Lung (tissue), 12 donors: ENCODE data around the gene LTF. TPM values are rescaled to one million over a fixed set of nuclear protein-coding genes. Genes with fewer than 3 reads are reported as not detected.

Experiments
- ATAC-seq: fragments of 200-7000 bp; cut with Tn5 transposase; one replicate; pipeline ENCODE4 v1.9.1; 2020; ENCODE audit warnings: moderate number of reproducible peaks; ENCODE audit not compliant: insufficient read depth, low FRiP score
- DNase-seq, 3 donors: peaks; one replicate each; pipeline ENCODE4 v3.0.0-alpha.2; 2013 to 2017
- H3K27ac ChIP-seq, 2 donors: one replicate each; pipeline ENCODE4 v1.5.1; 2013; ENCODE audit warnings: mild to moderate bottlenecking in 2 of 2, moderate library complexity in 2 of 2, control low read depth in 1 of 2, inconsistent platforms in 1 of 2, low read depth in 1 of 2, low read length in 1 of 2
- H3K27me3 ChIP-seq, 3 donors: one replicate each; pipeline ENCODE4 v1.5.1; 2013; ENCODE audit warnings: low read length in 2 of 3; ENCODE audit not compliant: control insufficient read depth in 3 of 3, insufficient read depth in 3 of 3
- H3K36me3 ChIP-seq, 4 donors: one replicate each; pipeline ENCODE4 v1.5.1; 2013; ENCODE audit warnings: low read length in 4 of 4, mild to moderate bottlenecking in 1 of 4, moderate library complexity in 1 of 4; ENCODE audit not compliant: control insufficient read depth in 4 of 4, insufficient read depth in 4 of 4
- H3K4me1 ChIP-seq, 5 donors: one replicate each; pipeline ENCODE4 v1.5.1; 2013; ENCODE audit warnings: low read length in 5 of 5, mild to moderate bottlenecking in 2 of 5, moderate library complexity in 1 of 5; ENCODE audit not compliant: control insufficient read depth in 5 of 5, insufficient read depth in 5 of 5
- H3K4me3 ChIP-seq: one replicate; pipeline ENCODE4 v1.5.1; 2013; ENCODE audit warnings: mild to moderate bottlenecking, control low read depth, moderate library complexity
- H3K9ac ChIP-seq, 2 donors: one replicate each; pipeline ENCODE4 v1.5.1; 2013; ENCODE audit warnings: low read length in 2 of 2, control low read depth in 1 of 2; ENCODE audit not compliant: insufficient read depth in 1 of 2
- H3K9me3 ChIP-seq, 4 donors: one replicate each; pipeline ENCODE4 v1.5.1; 2013; ENCODE audit warnings: low read length in 3 of 4, mild to moderate bottlenecking in 1 of 4, moderate library complexity in 1 of 4; ENCODE audit not compliant: control insufficient read depth in 4 of 4, insufficient read depth in 3 of 4
- CTCF ChIP-seq: IDR thresholded peaks from 2 replicates; pipeline ENCODE4 v1.5.1; 2012; ENCODE audit warnings: mild to moderate bottlenecking; ENCODE audit errors: control extremely low read depth, extremely low read depth
- WGBS, 2 donors: extraction: QIAGEN DNeasy Blood & Tissue Kit; methylation state at CpG; one replicate each; pipeline ENCODE4 v1.1.7; 2013; 5-methylcytosine and 5-hydroxymethylcytosine counted together
- polyA plus RNA-seq, 2 donors: library from polyadenylated mRNA; stranded (reverse); fragments of 200-250 nt; gene quantifications; one replicate each; pipeline ENCODE4 v1.2.1, GENCODE V29; 2013
- total RNA-seq, 2 donors: library from RNA; depleted of rRNA in 1 of 2; stranded (reverse); fragments of >200 nt in 1 of 2; gene quantifications; one replicate each; pipeline ENCODE4 v1.2.1, GENCODE V29; 2014 to 2021
- donor health status: control.
- donor health status: control.
- donor health status: Bipolar disorder and iron deficiency.
- donor health status: healthy.
- donor health status: DM: yes; HTN: yes; CAD: no.

The LTF gene
- total and polyA plus RNA-seq, 4 donors, result 12.9 to 188 (median 101) TPM

GRCh38 chr3:46489381-46489780 lies 24.7 kb upstream of the LTF start:
- no peak overlapping the region for H3K9ac ChIP-seq
- DNase-seq, result no peak
- ATAC-seq, result no peak

DNA sequence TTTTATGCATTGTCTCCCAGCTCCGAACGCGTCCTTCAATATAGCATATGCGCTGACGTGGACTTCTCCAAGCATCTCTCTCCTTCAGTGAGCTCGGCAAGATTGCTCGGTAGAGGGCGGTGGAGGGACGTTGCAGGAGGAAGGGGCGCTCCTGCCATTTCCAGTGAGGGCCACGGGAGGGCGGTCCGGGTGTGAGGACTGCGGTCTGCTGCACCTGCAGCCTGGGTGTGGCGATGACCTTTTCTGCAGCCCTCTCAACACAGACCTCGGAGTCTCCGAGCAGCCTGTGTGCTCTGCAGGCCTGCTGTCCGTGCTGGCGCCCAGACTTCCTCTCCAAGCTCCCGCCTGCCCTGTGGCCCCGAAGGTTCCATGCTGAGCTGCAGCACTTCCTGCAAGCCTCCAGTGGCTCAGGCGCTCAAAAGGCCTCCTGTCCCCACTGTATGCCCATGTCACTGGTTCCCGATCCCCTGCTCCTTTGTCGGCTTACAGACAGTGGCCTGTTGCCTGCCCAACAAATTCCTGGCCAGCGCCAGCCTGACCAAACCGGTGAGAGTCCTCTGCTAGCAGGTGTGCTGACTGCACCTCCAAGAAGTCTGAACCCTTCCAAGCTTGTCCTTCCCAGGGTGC lies 24.1 kb upstream of the LTF start:
- H3K4me1 ChIP-seq, result no peaks in the 10 kb centered on the region
- no peak overlapping the region for H3K27ac ChIP-seq
- no peak overlapping the region for H3K4me3 ChIP-seq
- TF ChIP-seq CTCF, result peak; percentile 100
- no peaks in the 10 kb centered on the region for H3K36me3 ChIP-seq
- no peaks in the 10 kb centered on the region for H3K9me3 ChIP-seq
- peaks cover 0 to 3% (median 0%) of the 10 kb centered on the region in 3 donors for H3K27me3 ChIP-seq
- peak; percentile 96 for ATAC-seq
- 11% methylated on average over 26 of the region's 26 CpGs for WGBS, 2 donors
- peak; percentile 91 to 92 (median 91) for DNase-seq
- no peak overlapping the region for H3K9ac ChIP-seq

More at GRCh38 chr3:46489381-46489780, 24.7 kb upstream of the LTF start:
- WGBS, 2 donors, result 92 to 100% methylated on average over 4 of the region's 4 CpGs
- Histone ChIP-seq H3K4me3 (no peak overlapping the region), H3K27me3 (peaks cover 0 to 3% (median 0%) of the 10 kb centered on the region in 3 donors), H3K27ac (no peak overlapping the region), H3K9me3 (no peaks in the 10 kb centered on the region), H3K36me3 (no peaks in the 10 kb centered on the region), H3K4me1 (no peaks in the 10 kb centered on the region)
- no peak for TF ChIP-seq CTCF

- WGBS, 2 donors, result 84 to 90% methylated on average over 4 of the region's 4 CpGs
- no peak for TF ChIP-seq CTCF
- no peak overlapping the region for H3K4me3 ChIP-seq
- no peak overlapping the region for H3K9ac ChIP-seq
- H3K36me3 ChIP-seq, result no peaks in the 10 kb centered on the region
- H3K4me1 ChIP-seq, result no peaks in the 10 kb centered on the region
- ATAC-seq (no peak), DNase-seq (no peak)
- H3K9me3 ChIP-seq, result no peaks in the 10 kb centered on the region
- H3K27ac ChIP-seq, result no peak overlapping the region
- peaks cover 0 to 3% (median 0%) of the 10 kb centered on the region in 3 donors for H3K27me3 ChIP-seq
These were observed 21.1 kb upstream of the LTF start for GRCh38 chr3:46485779-46486175.
